Cardiac muscle cell (in vitro differentiated cells and primary cell): Measurements from ENCODE around the gene ILRUN. TPM values are rescaled to one million over a fixed set of nuclear protein-coding genes. Genes with fewer than 3 reads are reported as not detected.

Experiments
- DNase-seq, 2 donors: peaks; one replicate each; pipeline versions ENCODE4 v3.0.0 to v3.0.0-alpha.2; 2010 to 2017; ENCODE audit warnings: low read depth in 1 of 2, low spot score in 1 of 2
- H3K27ac ChIP-seq: fragments of 200-600 bp; sonication (generic); 2 replicates; pipeline ENCODE4 v1.5.1; 2016
- H3K27me3 ChIP-seq: fragments of 200-600 bp; sonication (generic); 2 replicates; pipeline ENCODE4 v1.6.0; 2016; ENCODE audit warnings: control low read depth
- H3K36me3 ChIP-seq: fragments of 200-600 bp; sonication (generic); 2 replicates; pipeline ENCODE4 v1.5.1; 2016; ENCODE audit warnings: control low read depth
- H3K4me1 ChIP-seq: fragments of 200-600 bp; sonication (generic); 2 replicates; pipeline ENCODE4 v1.8.1; 2017; ENCODE audit warnings: low read depth, mild to moderate bottlenecking, mixed run types
- H3K4me3 ChIP-seq: fragments of 200-600 bp; sonication (generic); 2 replicates; pipeline ENCODE4 v1.5.1; 2016; ENCODE audit warnings: mild to moderate bottlenecking
- H3K9me3 ChIP-seq: fragments of 200-600 bp; sonication (generic); 2 replicates; pipeline ENCODE4 v1.5.1; 2017; ENCODE audit warnings: low read depth, mild to moderate bottlenecking, control low read depth
- polyA plus RNA-seq: library from polyadenylated mRNA; unstranded; fragments of >200 nt; fragmentation: Nextera tagmentation; extraction: Ambion mirVana; gene quantifications from 2 replicates; pipeline ENCODE4 v1.2.1, GENCODE V29; 2016
- total RNA-seq: library from RNA; depleted of rRNA; stranded (reverse); fragments of >200 nt; gene quantifications from 2 replicates; pipeline ENCODE4 v1.2.3, GENCODE V29; 2016
- TF ChIP-seq, protein P1 (sequence below): IDR thresholded peaks from 2 replicates; pipeline ENCODE4 v1.5.1; 2012; ENCODE audit warnings: low read depth, mild to moderate bottlenecking, low read length

The ILRUN gene
- total and polyA plus RNA-seq, 2 experiments from 2014 or later = 14.6 to 55.9 TPM

DNA sequence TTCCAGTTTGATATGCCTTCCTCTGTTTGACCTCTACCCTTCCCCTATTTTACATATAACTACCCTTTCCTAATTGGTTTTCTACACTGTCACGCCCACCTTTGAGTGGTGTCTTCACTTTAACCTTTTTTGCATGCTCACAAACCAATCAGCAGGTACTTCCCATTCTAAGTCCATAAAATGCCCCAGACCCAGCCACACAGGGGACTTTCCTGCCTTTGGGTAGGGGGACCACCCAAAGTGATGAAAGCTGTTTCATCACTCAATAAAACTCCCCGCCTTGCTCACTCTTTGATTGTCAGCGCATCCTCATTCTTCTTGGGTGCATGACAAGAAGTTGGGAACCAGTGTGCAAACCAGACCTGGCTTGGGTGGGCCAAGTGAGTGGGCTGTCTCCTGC, 40.3 kb upstream of the ILRUN start:
- H3K27me3 ChIP-seq = no peaks in the 10 kb centered on the region
- no peaks in the 10 kb centered on the region for H3K9me3 ChIP-seq
- no peak for DNase-seq
- TF ChIP-seq, protein P1, sequence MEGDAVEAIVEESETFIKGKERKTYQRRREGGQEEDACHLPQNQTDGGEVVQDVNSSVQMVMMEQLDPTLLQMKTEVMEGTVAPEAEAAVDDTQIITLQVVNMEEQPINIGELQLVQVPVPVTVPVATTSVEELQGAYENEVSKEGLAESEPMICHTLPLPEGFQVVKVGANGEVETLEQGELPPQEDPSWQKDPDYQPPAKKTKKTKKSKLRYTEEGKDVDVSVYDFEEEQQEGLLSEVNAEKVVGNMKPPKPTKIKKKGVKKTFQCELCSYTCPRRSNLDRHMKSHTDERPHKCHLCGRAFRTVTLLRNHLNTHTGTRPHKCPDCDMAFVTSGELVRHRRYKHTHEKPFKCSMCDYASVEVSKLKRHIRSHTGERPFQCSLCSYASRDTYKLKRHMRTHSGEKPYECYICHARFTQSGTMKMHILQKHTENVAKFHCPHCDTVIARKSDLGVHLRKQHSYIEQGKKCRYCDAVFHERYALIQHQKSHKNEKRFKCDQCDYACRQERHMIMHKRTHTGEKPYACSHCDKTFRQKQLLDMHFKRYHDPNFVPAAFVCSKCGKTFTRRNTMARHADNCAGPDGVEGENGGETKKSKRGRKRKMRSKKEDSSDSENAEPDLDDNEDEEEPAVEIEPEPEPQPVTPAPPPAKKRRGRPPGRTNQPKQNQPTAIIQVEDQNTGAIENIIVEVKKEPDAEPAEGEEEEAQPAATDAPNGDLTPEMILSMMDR = no peak
- H3K4me1 ChIP-seq = no peaks in the 10 kb centered on the region
- no peak overlapping the region for H3K4me3 ChIP-seq
- H3K27ac ChIP-seq = no peak overlapping the region
- H3K36me3 ChIP-seq = no peaks in the 10 kb centered on the region

DNA sequence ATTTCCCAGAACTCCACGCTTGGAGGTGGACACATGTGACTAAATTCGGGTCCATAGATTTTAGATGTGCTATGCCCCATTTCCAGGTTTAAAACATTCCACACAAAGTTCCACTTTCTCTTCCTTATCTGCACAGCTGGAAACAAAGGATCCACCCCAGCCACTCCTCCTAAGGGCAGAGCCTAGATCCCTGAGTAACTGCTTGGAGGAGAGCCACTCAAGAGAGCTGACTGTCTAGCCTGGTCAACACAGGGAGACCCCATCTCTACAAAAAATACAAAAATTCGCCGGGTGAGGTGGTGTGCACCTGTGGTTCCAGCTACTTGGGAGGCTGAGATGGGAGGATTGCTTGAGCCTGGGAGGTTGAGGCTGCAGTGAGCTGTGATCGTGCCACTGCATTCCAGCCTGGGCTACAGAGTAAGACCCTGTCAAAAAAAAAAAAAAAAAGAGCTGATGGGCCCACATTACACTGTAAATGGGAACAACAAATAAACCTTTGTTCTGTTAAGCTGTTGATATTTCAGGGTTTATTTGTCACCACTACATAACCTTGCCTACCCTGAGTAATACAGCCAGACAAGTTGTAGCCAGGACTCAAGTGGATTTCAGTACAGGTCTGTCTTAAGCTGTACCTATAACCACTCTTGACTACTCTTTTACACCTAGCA, 35.0 kb upstream of the ILRUN start:
- Histone ChIP-seq H3K9me3 (no peaks in the 10 kb centered on the region), H3K27me3 (no peaks in the 10 kb centered on the region), H3K4me3 (no peak overlapping the region), H3K36me3 (no peaks in the 10 kb centered on the region), H3K4me1 (no peaks in the 10 kb centered on the region), H3K27ac (no peak overlapping the region)
- TF ChIP-seq, protein P1 = no peak
- no peak for DNase-seq

DNA sequence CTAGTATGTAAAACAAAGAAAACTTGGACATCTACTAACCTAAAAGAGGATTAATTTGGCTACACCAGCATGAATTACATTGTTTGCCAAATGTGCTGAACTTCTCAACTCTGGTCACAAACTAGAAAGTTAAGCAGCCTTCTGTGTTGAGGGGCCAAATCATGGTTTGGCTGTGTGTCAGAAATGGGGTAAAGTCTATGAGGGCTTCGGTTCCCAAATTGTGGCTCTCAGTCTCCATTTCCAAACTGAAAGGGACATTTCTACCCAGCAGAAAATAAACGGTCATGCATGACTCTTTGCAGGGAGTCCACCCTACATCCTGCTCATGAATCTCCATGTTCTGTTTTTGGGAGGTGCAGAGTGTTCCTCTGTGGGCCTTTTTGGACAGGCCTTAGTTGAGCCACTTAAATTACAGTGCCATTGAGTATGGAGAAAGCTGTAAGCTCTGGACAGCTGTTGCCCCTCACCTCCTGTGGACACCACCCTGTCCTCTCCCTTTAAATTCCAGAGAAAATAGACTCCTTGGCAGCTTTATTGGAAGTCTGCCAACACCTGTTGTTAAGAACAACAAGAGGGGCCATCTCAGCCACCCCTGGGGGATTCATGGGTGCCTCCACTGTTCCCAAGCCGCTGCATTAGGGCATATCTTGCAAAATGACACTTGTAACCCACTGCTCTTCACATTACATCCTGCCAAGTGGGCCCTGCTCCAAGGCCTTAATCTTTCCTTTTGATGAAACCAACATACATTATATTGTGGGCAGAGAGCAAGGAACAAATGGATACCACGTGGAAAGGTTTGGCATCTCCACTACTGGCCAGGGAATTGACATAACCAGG, 33.3 kb upstream of the ILRUN start:
- DNase-seq = peak in 1 of 2 donors; percentile 21
- Histone ChIP-seq H3K36me3 (no peaks in the 10 kb centered on the region), H3K4me3 (no peak overlapping the region), H3K27me3 (no peaks in the 10 kb centered on the region), H3K9me3 (no peaks in the 10 kb centered on the region), H3K4me1 (no peaks in the 10 kb centered on the region), H3K27ac (no peak overlapping the region)
- TF ChIP-seq, protein P1 = no peak

DNA sequence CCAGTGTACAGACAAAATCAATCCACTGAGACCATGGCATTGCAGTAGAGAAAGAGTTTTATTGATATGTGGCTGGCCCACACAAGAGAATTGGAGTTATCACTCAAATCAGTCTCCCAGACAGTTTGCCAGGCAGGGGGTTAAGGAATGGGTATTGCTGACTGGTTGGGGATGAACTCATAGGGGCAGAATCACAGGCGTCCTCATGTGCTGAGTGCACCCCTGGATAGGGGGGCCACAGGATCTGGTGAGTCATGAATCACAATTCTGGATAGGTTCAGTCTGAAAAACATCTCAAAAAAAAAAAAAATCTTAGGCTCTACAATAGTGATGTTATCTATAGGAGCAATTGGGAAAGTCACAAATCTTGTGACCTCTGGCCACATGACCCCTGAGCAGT, 29.5 kb upstream of the ILRUN start:
- Histone ChIP-seq H3K36me3 (no peaks in the 10 kb centered on the region), H3K4me1 (no peaks in the 10 kb centered on the region), H3K27ac (no peak overlapping the region), H3K4me3 (no peak overlapping the region), H3K9me3 (no peaks in the 10 kb centered on the region), H3K27me3 (no peaks in the 10 kb centered on the region)
- DNase-seq = no peak
- TF ChIP-seq, protein P1 = no peak

DNA sequence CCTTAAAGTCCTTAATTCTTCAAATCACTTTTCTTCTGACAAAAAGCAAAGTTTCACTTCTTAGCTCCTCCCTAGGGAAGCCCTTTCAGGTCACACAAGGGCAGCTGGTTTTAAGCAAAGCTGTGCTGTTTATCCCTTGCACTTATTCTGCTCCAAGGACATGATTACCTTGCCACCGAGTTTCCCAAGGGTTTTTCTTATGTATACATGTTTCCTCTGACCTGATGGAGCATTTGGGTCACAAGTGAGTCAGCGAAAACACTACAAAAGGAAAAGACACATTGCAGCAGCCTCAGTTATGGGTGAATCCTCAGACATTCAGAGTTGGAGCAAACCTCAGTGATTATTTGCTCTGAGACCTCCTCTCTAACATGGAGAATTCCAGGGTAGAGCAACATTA, 26.6 kb upstream of the ILRUN start:
- H3K9me3 ChIP-seq = no peaks in the 10 kb centered on the region
- H3K36me3 ChIP-seq = no peaks in the 10 kb centered on the region
- H3K4me1 ChIP-seq = no peaks in the 10 kb centered on the region
- no peaks in the 10 kb centered on the region for H3K27me3 ChIP-seq
- TF ChIP-seq, protein P1 = no peak
- peak in 1 of 2 donors; percentile 24 for DNase-seq
- no peak overlapping the region for H3K4me3 ChIP-seq
- peak overlapping the region; percentile 62 for H3K27ac ChIP-seq
